Measurements from ENCODE around the gene TWNK.

TWNK gene

GRCh38 chr10:101042667-101043362 is 55.5 kb downstream of the TWNK start:
- H3K9ac ChIP-seq (ENCODE audit: low read depth, low read length) = peak overlapping the region; percentile 62
- H3K4me3 ChIP-seq (ENCODE audit: low read depth in 1 of 2, low read length in 2 of 2) = peak overlapping the region; percentile 29 to 75; a peak in 3 of 4 replicates
- peaks cover 9% of the 10 kb centered on the region; the same call in 1 of the 2 replicates for H4K20me1 ChIP-seq (ENCODE audit: insufficient read depth, low read length)
- H3K4me1 ChIP-seq (ENCODE audit: insufficient read depth, low read length) = peaks cover 29% of the 10 kb centered on the region
- H3K27ac ChIP-seq (ENCODE audit: low read length) = peak overlapping the region; percentile 88
- DNase-seq (peak; percentile 91), ATAC-seq (ENCODE audit: insufficient read depth, low read depth) (peak; percentile 90)
- H3K9me3 ChIP-seq (ENCODE audit: insufficient read depth, low read length, severe bottlenecking) = no peaks in the 10 kb centered on the region
- H3K4me2 ChIP-seq (ENCODE audit: insufficient read depth, low read length) = peak overlapping the region; percentile 88
- no peaks in the 10 kb centered on the region for H3K36me3 ChIP-seq (ENCODE audit: insufficient read depth, low read length)
- H2AFZ ChIP-seq (ENCODE audit: low read depth, low read length) = peak overlapping the region; percentile 83
- H3K79me2 ChIP-seq (ENCODE audit: insufficient read depth, low read length) = peaks cover 9% of the 10 kb centered on the region
- no peaks in the 10 kb centered on the region for H3K27me3 ChIP-seq (ENCODE audit: insufficient read depth, low read length, poor library complexity)
- TF ChIP-seq CTCF (IDR thresholded peaks at IDR 0.05; ENCODE audit: borderline replicate concordance, extremely low read depth, low read length, poor library complexity, severe bottlenecking) (no peak), EZH2 (IDR thresholded peaks at IDR 0.05; ENCODE audit: borderline replicate concordance, low read depth, low read length, severe bottlenecking) (no peak)

- peak overlapping the region; percentile 29 to 75; a peak in 3 of 4 replicates for H3K4me3 ChIP-seq (ENCODE audit: low read depth in 1 of 2, low read length in 2 of 2)
- no peaks in the 10 kb centered on the region for H3K36me3 ChIP-seq (ENCODE audit: insufficient read depth, low read length)
- H3K9ac ChIP-seq (ENCODE audit: low read depth, low read length) = peak overlapping the region; percentile 62
- H3K79me2 ChIP-seq (ENCODE audit: insufficient read depth, low read length) = peaks cover 9% of the 10 kb centered on the region
- no peaks in the 10 kb centered on the region for H3K27me3 ChIP-seq (ENCODE audit: insufficient read depth, low read length, poor library complexity)
- no peak for TF ChIP-seq EZH2 (IDR thresholded peaks at IDR 0.05; ENCODE audit: borderline replicate concordance, low read depth, low read length, severe bottlenecking)
- no peak for TF ChIP-seq CTCF (IDR thresholded peaks at IDR 0.05; ENCODE audit: borderline replicate concordance, extremely low read depth, low read length, poor library complexity, severe bottlenecking)
- H4K20me1 ChIP-seq (ENCODE audit: insufficient read depth, low read length) = peaks cover 7% of the 10 kb centered on the region; the same call in 1 of the 2 replicates
- no peaks in the 10 kb centered on the region for H3K9me3 ChIP-seq (ENCODE audit: insufficient read depth, low read length, severe bottlenecking)
- H2AFZ ChIP-seq (ENCODE audit: low read depth, low read length) = peak overlapping the region; percentile 83
- peaks cover 29% of the 10 kb centered on the region for H3K4me1 ChIP-seq (ENCODE audit: insufficient read depth, low read length)
- peak overlapping the region; percentile 88 for H3K27ac ChIP-seq (ENCODE audit: low read length)
- H3K4me2 ChIP-seq (ENCODE audit: insufficient read depth, low read length) = peak overlapping the region; percentile 88
- ATAC-seq (ENCODE audit: insufficient read depth, low read depth) (peak; percentile 10; the same call in 2 of the 3 replicates), DNase-seq (no peak)
Measured at GRCh38 chr10:101043363-101043707, 56.0 kb downstream of the TWNK start.

Measured in DND-41 (cell line).